ENCODE data around the gene UNC5A.

The UNC5A gene

DNA sequence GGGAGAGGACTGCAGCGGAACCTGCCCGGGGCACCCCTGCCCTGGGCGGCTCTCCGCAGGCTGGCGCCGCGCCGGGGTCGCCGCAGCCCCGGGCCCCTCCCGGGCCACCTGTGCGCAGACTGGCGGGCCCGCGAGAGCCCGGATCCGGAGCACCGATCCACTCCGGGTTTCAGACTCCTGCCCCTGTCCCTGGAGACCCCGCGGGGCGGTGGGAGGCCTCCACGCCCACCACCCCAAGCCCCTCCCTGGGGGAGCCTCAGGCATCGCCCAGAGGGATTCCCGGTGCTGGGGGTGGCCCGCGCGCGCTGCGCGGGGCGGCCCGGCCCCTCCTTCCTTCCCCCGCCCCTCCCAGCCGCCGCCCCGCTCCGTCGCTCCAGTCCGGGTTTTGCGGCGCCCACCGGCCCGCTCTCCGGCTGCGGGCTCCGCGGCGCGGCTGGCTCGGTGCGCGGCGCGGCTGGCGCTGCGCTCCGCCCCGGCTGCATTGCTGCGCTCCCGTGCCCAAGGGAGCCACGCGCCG, at the start of gene UNC5A:
Gene UNC5A, plus strand, starts transcription at position 479 of the 517 bp plus-strand sequence. CDS start 192 bp downstream, outside the sequence.
- DNase-seq (ENCODE audit: low read depth in 2 of 2), result peak; percentile 21 to 43

DNA sequence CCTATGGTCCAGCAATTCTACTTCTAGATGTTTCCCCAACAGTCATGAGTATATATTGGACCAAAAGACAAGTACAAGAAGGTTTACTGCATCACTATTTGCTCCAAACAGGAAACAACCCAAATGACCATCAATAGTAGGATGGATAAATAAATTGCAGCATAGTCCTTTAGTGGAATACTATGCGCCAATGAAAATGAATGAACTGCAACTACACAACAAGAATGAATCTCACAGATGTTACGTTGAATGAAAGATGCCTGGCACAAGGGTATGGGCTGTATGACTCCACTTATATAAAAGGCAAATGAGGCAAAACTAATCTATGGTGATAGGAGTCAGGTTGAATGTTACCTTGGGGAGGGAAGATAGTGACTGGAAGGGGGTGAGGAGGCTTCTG, 48.6 kb upstream of the UNC5A start:
- DNase-seq (ENCODE audit: low read depth in 2 of 2), result no peak

- DNase-seq (ENCODE audit: low read depth in 2 of 2), result no peak
Measured at GRCh38 chr5:176762489-176762888, 47.9 kb upstream of the UNC5A start.

DNA sequence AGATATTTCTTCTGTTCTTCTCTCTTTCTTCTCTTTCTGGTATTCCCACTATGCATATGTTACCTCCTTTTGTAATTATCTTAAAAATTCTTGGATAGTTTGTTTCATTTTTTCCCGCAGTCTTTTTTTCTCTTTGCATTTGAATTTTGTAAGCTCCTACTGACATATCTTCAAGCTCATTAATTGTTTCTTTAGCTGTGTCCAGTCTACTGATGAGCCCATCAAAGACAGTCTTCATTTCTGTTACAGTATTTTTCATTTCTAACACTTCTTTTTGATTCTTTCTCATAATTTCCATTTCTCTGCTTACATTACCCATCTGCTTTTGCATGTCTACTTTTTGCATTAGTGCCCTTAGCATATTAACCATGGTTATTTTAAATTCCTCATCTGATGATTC, 44.7 kb upstream of the UNC5A start:
- DNase-seq (ENCODE audit: low read depth in 2 of 2), result no peak

DNA sequence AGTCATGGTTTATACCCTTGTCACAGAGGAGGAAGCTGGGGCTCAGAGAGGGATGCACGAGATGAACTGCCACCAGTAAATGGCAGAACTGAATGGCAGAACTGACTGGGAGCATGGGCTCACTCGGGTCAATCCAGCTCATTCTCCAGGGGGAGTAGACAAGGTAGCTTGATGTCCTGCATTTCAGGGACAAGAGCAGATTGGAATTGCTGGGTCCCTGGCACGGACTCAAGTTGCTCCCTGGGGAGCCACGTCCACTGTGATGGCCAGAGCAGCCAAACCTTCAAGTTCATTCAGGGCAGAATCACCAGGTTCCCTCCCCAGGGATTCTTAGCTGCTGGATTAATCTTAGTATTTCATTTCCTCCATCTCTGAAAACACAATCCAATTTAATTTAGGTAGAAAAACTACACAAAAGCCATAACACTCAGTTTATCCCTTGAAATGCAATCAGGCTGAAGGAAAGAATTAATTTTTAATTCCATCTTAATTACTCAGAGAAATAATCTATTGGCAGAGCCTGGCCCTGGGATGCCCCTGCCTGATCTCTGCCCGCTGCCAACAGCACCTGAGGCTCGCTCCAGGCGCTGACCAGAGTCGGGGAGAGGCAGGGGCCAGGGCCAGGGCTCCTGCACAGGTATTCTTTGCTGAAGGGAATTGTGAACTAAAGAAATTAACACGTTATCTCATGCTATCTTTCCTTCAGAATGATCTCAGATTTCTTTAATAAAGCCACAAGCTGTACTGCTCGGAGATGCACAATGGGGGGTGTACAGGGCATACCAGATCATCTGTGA, 42.0 kb upstream of the UNC5A start:
- DNase-seq (ENCODE audit: low read depth in 2 of 2), result no peak

GRCh38 chr5:176769911-176770310, 40.4 kb upstream of the UNC5A start:
- DNase-seq (ENCODE audit: low read depth in 2 of 2), result no peak

GRCh38 chr5:176770431-176770830, 39.9 kb upstream of the UNC5A start:
- no peak for DNase-seq (ENCODE audit: low read depth in 2 of 2)

GRCh38 chr5:176771102-176771845, 39.1 kb upstream of the UNC5A start:
- no peak for DNase-seq (ENCODE audit: low read depth in 2 of 2)

- no peak for DNase-seq (ENCODE audit: low read depth in 2 of 2)
Measured at GRCh38 chr5:176772271-176773210, 37.8 kb upstream of the UNC5A start.

- DNase-seq (ENCODE audit: low read depth in 2 of 2), result no peak
Measured at GRCh38 chr5:176773408-176774035, 36.8 kb upstream of the UNC5A start.

- DNase-seq (ENCODE audit: low read depth in 2 of 2), result no peak
Measured at GRCh38 chr5:176774216-176775171, 35.9 kb upstream of the UNC5A start.

- DNase-seq (ENCODE audit: low read depth in 2 of 2), result no peak
Measured at GRCh38 chr5:176775409-176775808, 35.0 kb upstream of the UNC5A start.

DNA sequence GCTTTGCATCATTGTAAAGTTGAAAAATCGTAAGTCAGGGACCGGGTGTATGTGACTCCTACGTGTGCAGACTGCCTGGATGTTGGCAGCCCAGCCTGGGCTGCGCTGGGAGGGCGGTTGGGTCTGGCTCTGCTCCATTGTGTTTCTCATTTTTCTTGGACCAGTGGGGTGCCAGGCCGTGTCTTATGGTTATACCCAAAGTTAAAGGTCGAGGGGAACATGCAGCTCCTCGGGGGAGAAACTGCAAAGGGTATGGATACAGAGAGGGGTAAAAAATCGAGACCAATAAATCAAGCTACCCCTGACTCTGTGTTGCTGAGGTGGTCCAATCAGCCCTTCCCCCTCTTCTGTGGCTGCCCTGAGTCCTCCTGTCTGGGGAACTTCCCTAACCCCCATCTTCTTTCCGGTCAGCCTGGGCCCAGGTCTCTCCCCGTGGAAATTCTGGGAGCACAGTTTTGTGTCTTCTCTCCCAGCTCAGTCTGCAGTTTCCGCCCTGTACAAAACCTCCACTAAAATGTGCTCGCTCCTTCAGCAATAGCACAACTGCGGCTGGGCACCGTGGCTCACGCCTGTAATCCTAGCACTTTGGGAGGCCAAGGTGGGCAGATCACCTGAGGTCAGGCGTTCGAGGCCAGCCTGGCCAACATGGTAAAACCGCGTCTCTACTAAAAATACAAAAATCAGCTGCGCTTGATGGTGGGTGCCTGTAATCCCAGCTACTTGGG, 34.1 kb upstream of the UNC5A start:
- DNase-seq (ENCODE audit: low read depth in 2 of 2), result no peak

GRCh38 chr5:176776916-176777315, 33.4 kb upstream of the UNC5A start:
- DNase-seq (ENCODE audit: low read depth in 2 of 2), result no peak

- no peak for DNase-seq (ENCODE audit: low read depth in 2 of 2)
Measured at GRCh38 chr5:176778921-176779465, 31.4 kb upstream of the UNC5A start.

- DNase-seq (ENCODE audit: low read depth in 2 of 2), result no peak
Measured at GRCh38 chr5:176779537-176779936, 30.8 kb upstream of the UNC5A start.

GRCh38 chr5:176780176-176781053, 29.9 kb upstream of the UNC5A start:
- DNase-seq (ENCODE audit: low read depth in 2 of 2), result no peak

- no peak for DNase-seq (ENCODE audit: low read depth in 2 of 2)
Measured at GRCh38 chr5:176781054-176781375, 29.3 kb upstream of the UNC5A start.
